GM10847 (cell line): ENCODE measurements around the gene GIT2.

Experiments
- POLR2A ChIP-seq: IDR thresholded peaks from 2 replicates; pipeline ENCODE4 v1.6.1; 2011; ENCODE audit not compliant: insufficient read length; ENCODE audit errors: extremely low read depth

GIT2 gene

GRCh38 chr12:109944561-109945359 lies 51.4 kb downstream of the GIT2 start:
- no peak for TF ChIP-seq POLR2A

GRCh38 chr12:109943811-109944210 lies 52.4 kb downstream of the GIT2 start:
- no peak for TF ChIP-seq POLR2A

GRCh38 chr12:109940339-109940923 lies 55.7 kb downstream of the GIT2 start:
- TF ChIP-seq POLR2A, result no peak

- no peak for TF ChIP-seq POLR2A
These were observed 56.7 kb downstream of the GIT2 start for GRCh38 chr12:109939504-109939903.

GRCh38 chr12:109938947-109939346 lies 57.2 kb downstream of the GIT2 start:
- no peak for TF ChIP-seq POLR2A

- TF ChIP-seq POLR2A, result no peak
These were observed 58.8 kb downstream of the GIT2 start for GRCh38 chr12:109937371-109937770.

- no peak for TF ChIP-seq POLR2A
These were observed 62.1 kb downstream of the GIT2 start for GRCh38 chr12:109934026-109934425.

- no peak for TF ChIP-seq POLR2A
These were observed 63.2 kb downstream of the GIT2 start for GRCh38 chr12:109932878-109933503.

- no peak for TF ChIP-seq POLR2A
These were observed 65.0 kb downstream of the GIT2 start for GRCh38 chr12:109931143-109931542.

- no peak for TF ChIP-seq POLR2A
These were observed 66.0 kb downstream of the GIT2 start for GRCh38 chr12:109930028-109930800.

- TF ChIP-seq POLR2A, result no peak
These were observed 68.0 kb downstream of the GIT2 start for GRCh38 chr12:109928058-109928656.

GRCh38 chr12:109927622-109928021 lies 68.5 kb downstream of the GIT2 start:
- no peak for TF ChIP-seq POLR2A

GRCh38 chr12:109926488-109927210 lies 69.5 kb downstream of the GIT2 start:
- no peak for TF ChIP-seq POLR2A

GRCh38 chr12:109926016-109926415 lies 70.2 kb downstream of the GIT2 start:
- no peak for TF ChIP-seq POLR2A
